Fibroblast of skin of left quadriceps (primary cell): ENCODE measurements around the gene RTN4RL1.

ENCODE experiments used
- DNase-seq, 2 experiments: peaks; one replicate each; pipeline ENCODE4 v3.0.0-alpha.2; 2013; ENCODE audit warnings: low read depth in 2 of 2

RTN4RL1 gene

GRCh38 chr17:1919201-1919600 lies 105.9 kb downstream of the RTN4RL1 start:
- no peak for DNase-seq

- DNase-seq, result no peak
Observed at GRCh38 chr17:1918346-1919162, 106.6 kb downstream of the RTN4RL1 start.

GRCh38 chr17:1916963-1917715 lies 108.0 kb downstream of the RTN4RL1 start:
- DNase-seq, result no peak

- no peak for DNase-seq
Observed at GRCh38 chr17:1916316-1916715, 108.8 kb downstream of the RTN4RL1 start.

GRCh38 chr17:1915889-1916288 lies 109.2 kb downstream of the RTN4RL1 start:
- no peak for DNase-seq

- DNase-seq, result no peak
Observed at GRCh38 chr17:1914661-1915083, 110.5 kb downstream of the RTN4RL1 start.

GRCh38 chr17:1913702-1914101 lies 111.4 kb downstream of the RTN4RL1 start:
- no peak for DNase-seq

GRCh38 chr17:1912146-1912545 lies 113.0 kb downstream of the RTN4RL1 start:
- no peak for DNase-seq

GRCh38 chr17:1909985-1910384 lies 115.1 kb downstream of the RTN4RL1 start:
- DNase-seq, result no peak

GRCh38 chr17:1908699-1909309 lies 116.3 kb downstream of the RTN4RL1 start:
- DNase-seq, result peak; percentile 57 to 58

GRCh38 chr17:1907909-1908698 lies 117.0 kb downstream of the RTN4RL1 start:
- DNase-seq, result peak in 1 of 2 experiments; percentile 4

GRCh38 chr17:1907216-1907631 lies 117.9 kb downstream of the RTN4RL1 start:
- DNase-seq, result no peak

GRCh38 chr17:1906662-1907101 lies 118.5 kb downstream of the RTN4RL1 start:
- DNase-seq, result no peak

- DNase-seq, result no peak
Observed at GRCh38 chr17:1905190-1905913, 119.8 kb downstream of the RTN4RL1 start.

GRCh38 chr17:1904273-1905182 lies 120.6 kb downstream of the RTN4RL1 start:
- no peak for DNase-seq

- DNase-seq, result no peak
Observed at GRCh38 chr17:1899403-1900000, 125.6 kb downstream of the RTN4RL1 start.

GRCh38 chr17:1898872-1899271 lies 126.3 kb downstream of the RTN4RL1 start:
- DNase-seq, result no peak

GRCh38 chr17:1898332-1898731 lies 126.8 kb downstream of the RTN4RL1 start:
- no peak for DNase-seq

- DNase-seq, result no peak
Observed at GRCh38 chr17:1897105-1897656, 128.0 kb downstream of the RTN4RL1 start.
